Measurements from ENCODE around the gene SLCO2A1. TPM values are rescaled to one million over a fixed set of nuclear protein-coding genes. Genes with fewer than 3 reads are reported as not detected.

SLCO2A1 gene
- total RNA-seq, 2 donors from 2014 or later, result 26.3 to 34.8 TPM

DNA sequence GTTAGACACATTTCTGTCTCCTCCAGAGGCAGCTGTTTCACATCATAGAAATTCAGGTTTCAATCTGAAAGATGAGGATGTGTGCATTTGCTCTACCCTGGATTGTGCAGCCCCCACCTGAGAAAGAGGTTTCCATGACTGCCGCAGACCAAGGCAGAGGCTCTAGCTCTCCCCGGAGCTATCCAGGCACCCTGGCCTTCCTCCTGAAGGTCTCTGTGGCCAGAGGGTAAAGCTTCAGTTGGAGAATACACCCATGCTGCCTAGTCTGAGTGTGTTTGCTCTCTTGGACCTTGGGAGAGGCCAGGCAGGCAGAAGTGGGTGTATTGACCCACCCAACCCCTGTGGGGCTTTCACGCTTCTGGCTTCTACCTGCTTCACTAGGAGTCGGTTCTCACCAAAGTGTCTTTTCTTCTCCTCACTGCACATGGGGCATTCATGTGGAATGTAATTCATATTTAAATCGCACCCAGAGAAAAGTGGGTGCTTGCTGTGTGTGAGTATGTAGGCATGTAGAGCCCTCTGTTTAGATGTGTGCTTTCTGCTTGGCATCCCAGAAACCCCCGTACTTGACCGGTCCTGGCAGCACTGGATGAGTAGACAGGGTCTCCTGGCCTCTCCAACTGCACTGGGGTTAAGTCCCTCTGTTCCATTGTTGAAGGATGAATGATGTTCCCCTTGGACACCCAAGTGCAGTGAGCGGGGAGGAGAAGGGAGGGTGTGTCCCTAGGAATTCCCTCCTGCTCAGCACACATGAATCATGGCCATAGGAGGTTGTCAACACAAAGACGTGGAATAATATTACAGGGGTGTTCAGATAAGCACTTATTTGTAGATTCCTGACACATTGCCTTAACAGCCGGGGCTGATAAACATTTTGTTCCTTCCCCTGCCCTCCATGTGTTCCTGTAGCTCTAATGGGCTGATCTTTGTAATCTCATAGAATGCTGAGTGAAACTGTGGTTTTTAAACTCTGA lies 113.8 kb downstream of the SLCO2A1 start:
- no peaks in the 10 kb centered on the region for H3K9me3 ChIP-seq
- H3K4me1 ChIP-seq, result no peaks in the 10 kb centered on the region
- no peak overlapping the region for H3K27ac ChIP-seq
- TF ChIP-seq, protein P1, sequence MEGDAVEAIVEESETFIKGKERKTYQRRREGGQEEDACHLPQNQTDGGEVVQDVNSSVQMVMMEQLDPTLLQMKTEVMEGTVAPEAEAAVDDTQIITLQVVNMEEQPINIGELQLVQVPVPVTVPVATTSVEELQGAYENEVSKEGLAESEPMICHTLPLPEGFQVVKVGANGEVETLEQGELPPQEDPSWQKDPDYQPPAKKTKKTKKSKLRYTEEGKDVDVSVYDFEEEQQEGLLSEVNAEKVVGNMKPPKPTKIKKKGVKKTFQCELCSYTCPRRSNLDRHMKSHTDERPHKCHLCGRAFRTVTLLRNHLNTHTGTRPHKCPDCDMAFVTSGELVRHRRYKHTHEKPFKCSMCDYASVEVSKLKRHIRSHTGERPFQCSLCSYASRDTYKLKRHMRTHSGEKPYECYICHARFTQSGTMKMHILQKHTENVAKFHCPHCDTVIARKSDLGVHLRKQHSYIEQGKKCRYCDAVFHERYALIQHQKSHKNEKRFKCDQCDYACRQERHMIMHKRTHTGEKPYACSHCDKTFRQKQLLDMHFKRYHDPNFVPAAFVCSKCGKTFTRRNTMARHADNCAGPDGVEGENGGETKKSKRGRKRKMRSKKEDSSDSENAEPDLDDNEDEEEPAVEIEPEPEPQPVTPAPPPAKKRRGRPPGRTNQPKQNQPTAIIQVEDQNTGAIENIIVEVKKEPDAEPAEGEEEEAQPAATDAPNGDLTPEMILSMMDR (IDR thresholded peaks at IDR 0.05), result no peak
- intact Hi-C loops (cut with DNase I), result no loop called here
- no peak overlapping the region for H3K9ac ChIP-seq (ENCODE audit: low read depth in 2 of 2, low read length in 2 of 2)
- H3K4me3 ChIP-seq, result no peak overlapping the region
- H3K36me3 ChIP-seq, result no peaks in the 10 kb centered on the region
- no peak for DNase-seq
- no peaks in the 10 kb centered on the region for H3K27me3 ChIP-seq

DNA sequence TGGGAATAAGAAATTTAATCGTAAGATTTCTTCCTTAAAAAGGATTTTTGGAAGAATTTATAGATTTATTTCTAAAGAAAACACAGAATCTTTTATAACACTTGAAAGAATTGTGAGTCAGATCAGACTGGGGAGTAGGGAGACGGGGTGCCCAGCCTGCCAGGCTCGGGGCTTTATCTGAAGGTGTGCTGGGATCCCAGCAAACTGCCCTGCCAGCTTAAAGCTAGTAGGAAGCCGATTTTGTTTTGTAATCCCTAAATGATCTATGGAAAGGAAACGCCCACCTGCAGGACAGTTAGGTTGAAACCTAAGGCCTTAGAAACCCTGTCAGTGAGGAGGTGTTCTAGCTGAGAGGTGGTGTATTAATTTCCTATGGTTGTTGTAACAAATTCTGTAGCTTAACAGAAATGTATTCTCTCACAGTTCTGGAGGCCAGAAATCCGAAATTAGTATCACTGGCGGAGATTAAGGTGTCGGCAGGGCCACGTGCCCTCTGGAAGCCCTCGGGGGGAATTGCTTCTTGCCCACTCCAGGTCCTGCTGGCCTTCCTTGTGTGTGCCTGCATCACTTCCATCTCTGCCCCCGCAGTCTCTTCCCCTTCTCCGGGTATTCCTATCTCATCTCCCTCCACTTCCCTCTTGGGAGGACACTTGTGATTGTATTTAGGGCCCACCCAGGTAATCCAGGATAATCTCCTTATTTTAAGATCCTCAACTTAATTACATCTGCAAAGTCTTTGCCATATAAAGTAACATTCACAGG lies 114.7 kb downstream of the SLCO2A1 start:
- H3K4me1 ChIP-seq, result no peaks in the 10 kb centered on the region
- no peak overlapping the region for H3K27ac ChIP-seq
- H3K36me3 ChIP-seq, result no peaks in the 10 kb centered on the region
- TF ChIP-seq, protein P1 (IDR thresholded peaks at IDR 0.05), result no peak
- intact Hi-C loops (cut with DNase I), result no loop called here
- no peaks in the 10 kb centered on the region for H3K9me3 ChIP-seq
- DNase-seq, result no peak
- H3K9ac ChIP-seq (ENCODE audit: low read depth in 2 of 2, low read length in 2 of 2), result no peak overlapping the region
- no peaks in the 10 kb centered on the region for H3K27me3 ChIP-seq
- no peak overlapping the region for H3K4me3 ChIP-seq

DNA sequence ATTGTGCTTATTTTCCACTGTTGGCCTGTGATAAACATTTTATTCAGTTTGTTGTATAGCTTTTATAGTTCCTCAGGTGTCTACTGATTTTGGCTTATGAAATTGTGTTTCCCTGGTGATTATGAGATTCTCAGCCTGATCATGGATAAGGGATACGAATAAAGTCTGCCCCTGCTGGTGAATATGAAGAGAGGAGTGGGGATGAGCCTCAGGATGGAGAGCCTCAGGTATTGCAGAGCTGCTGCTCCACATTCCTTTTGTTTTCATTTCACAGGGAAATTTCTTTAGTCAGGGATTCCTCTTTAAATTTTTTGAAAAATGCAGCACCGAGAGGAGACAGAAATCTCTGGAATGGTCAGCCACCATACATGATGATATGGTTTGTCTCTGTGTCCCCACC lies 119.3 kb downstream of the SLCO2A1 start:
- TF ChIP-seq, protein P1 (IDR thresholded peaks at IDR 0.05), result no peak
- Histone ChIP-seq H3K9me3 (no peaks in the 10 kb centered on the region), H3K4me1 (no peaks in the 10 kb centered on the region), H3K36me3 (no peaks in the 10 kb centered on the region), H3K27ac (no peak overlapping the region), H3K9ac (ENCODE audit: low read depth in 2 of 2, low read length in 2 of 2) (no peak overlapping the region), H3K27me3 (no peaks in the 10 kb centered on the region), H3K4me3 (no peak overlapping the region)
- no peak for DNase-seq
- intact Hi-C loops (cut with DNase I), result no loop called here

DNA sequence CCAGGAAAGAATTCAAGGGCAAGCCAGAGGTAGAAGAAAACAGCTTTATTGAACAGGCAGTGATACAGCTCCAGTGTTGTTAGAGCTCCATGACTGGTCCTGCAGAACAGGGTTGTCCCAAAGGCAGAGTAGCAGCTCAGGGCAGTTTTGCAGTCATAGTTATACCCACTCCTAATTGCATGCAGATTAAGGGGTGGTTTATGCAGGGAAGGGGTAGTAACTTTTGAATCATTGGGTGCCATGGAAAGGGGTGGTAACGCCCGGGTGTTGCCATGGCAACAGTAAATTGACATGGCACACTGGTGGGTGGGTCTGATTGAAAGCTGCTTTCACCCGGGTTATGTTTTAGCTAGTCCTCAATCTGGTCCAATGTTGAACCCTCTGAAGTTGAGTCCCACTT lies 124.3 kb downstream of the SLCO2A1 start:
- TF ChIP-seq, protein P1 (IDR thresholded peaks at IDR 0.05), result no peak
- Histone ChIP-seq H3K27ac (no peak overlapping the region), H3K4me3 (no peak overlapping the region), H3K9ac (ENCODE audit: low read depth in 2 of 2, low read length in 2 of 2) (no peak overlapping the region), H3K36me3 (no peaks in the 10 kb centered on the region), H3K27me3 (no peaks in the 10 kb centered on the region), H3K9me3 (no peaks in the 10 kb centered on the region), H3K4me1 (no peaks in the 10 kb centered on the region)
- DNase-seq, result no peak
- intact Hi-C loops (cut with DNase I), result no loop called here

DNA sequence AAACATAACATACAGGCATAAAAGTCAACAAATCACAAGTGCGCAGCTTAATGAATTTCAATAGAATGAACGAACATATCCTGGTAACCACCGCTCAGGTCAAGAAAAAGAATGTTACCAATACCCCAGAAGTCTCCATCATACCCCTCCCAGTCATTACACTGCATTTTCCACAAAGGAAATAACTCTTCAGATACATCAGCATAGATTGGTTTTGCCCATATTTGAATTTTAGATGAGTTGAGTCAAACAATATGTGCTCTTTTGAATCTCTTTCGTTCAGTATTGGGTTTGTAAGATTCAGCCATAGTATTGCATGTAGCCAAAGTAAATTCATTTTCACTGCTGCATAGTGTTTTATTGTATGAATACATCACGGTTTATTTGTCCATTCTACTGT lies 127.9 kb downstream of the SLCO2A1 start:
- Histone ChIP-seq H3K9me3 (no peaks in the 10 kb centered on the region), H3K4me3 (no peak overlapping the region), H3K27ac (no peak overlapping the region), H3K4me1 (no peaks in the 10 kb centered on the region), H3K36me3 (no peaks in the 10 kb centered on the region), H3K9ac (ENCODE audit: low read depth in 2 of 2, low read length in 2 of 2) (no peak overlapping the region), H3K27me3 (no peaks in the 10 kb centered on the region)
- intact Hi-C loops (cut with DNase I), result no loop called here
- TF ChIP-seq, protein P1 (IDR thresholded peaks at IDR 0.05), result no peak
- DNase-seq, result no peak

Measured in colonic mucosa (tissue), 4 donors.